HG03139 (cell line): Measurements from ENCODE around the gene BRIP1.
"Not testable (repeated sequence)": the region's sequence is repeated elsewhere in the genome, so short reads cannot be mapped to it uniquely, and the experiment has no call there.

Experiments
- ATAC-seq: cut with Tn5 transposase; IDR thresholded peaks from one replicate; pipeline ENCODE4 v1.9.1; 2021; ENCODE audit not compliant: unreplicated experiment

Gene BRIP1

DNA sequence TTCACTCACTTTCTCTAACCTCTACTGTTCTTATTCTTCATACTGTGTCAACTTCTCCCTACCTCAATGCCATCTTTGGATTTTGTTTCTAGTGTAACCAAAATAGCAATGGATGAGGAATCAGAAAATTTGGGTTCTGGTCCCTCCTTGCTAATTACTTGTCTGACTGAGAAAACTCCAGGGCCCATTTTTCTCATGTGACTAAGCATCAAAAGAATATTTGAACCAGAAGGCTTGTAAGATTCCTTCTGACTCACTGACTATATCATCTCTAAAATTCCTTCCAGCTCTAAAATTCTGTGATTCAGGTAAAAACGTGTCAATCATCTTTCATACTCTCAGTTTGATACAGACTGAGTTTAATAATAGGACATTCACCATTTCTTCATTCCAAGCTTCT is 57.9 kb downstream of the BRIP1 start:
- ATAC-seq: no peak

DNA sequence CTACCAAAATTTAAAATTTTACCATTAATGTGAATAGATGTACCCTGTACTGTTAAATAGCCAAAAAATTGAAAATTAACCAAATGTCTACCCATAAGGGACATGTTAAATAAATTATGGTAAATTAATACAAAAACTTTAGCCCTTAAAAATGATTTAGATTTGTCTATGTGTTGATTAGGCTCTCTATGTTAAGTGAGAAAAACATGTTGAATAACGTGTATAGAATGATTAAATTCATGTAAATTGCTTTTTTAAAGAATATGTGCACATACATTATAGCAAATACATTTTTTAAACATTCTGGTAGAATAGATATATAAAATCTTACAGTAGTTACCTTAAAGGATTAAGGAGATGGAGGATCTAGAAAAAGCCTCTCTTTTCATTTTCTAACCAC is 59.5 kb downstream of the BRIP1 start:
- no peak for ATAC-seq

DNA sequence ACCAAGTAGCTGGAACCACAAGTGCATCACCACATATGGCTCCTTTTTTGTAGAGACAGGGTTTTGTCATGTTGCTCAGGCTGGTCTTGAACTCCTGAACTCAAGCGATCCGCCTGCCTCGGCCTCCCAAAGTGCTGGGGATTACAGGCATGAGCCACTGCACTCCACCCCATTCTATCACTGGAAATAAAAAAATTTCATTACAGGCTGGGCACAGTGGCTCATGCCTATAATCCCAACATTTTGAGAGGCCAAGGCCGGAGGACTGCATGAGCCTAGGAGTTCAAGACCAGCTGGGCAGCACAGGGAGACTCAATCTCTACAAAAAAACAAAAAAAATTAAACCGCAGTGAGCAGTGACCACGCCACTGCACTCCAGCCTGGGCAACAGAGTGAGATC is 60.1 kb downstream of the BRIP1 start:
- ATAC-seq: no peak

DNA sequence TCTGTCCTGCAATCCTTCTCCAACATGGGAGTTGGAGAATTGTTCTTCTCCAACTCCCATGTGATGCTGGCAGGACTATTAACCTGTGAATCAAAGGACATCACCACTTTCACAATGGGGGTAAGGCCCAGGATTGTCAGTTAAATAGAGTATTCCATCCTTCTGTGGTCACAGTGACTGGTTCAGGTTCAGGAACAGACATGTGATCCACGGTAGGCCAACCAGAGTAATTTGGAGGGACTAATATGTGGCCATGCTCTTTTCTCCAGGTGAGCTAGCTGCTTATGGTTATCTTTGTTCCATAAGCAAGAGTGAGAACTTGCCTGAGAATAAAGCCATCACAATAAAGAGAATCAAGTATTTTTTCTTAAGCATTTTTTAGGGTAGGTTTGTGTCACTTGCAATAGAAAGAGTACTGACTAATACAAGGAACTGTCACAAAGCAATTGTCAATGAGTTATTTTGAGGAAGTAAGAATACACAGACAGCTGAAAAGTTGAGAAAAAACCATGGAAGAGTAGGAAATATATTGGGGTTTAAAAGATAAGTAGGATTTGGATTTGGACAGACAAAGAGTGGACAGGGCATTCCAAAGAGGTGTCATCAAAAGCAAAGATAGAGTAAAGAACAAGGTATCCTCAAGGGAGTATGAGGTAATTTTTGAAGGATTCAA is 63.4 kb downstream of the BRIP1 start:
- ATAC-seq: no peak

DNA sequence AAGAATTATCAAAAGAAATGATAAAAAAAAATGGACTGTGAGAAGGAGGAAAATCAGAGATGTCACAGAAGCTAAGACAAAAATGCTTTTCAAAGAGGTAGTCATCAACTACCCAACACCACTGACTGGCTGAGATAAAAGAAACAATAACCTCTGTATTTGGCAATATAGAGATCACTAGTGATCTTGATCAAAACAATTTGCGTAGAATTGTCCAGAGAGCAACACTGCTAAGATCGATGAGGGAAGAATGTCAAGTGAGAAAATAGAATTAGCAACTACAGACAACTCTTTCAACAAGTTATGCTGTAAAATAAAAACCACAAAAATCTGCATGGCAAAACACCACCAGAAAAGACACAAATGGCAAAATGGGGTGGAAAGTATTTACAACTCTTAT is 66.0 kb downstream of the BRIP1 start:
- ATAC-seq: no peak

DNA sequence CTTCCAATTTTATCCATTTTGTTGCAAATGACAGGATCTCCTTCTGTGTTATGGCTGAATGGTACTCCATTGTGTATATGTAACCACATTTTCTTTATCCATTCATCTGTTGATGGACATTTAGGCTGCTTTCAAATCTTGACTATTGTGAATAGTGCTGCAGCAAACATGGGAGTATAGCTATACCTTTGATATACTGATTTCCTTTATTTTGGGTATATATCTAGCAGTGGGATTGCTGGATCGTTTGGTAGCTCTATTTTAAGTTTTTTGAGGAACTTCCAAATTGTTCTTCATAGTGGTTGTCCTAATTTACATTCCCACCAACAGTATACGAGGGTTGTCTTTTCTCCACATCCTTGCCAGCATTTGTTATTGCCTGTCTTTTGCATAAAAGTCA is 67.8 kb downstream of the BRIP1 start:
- no peak for ATAC-seq

DNA sequence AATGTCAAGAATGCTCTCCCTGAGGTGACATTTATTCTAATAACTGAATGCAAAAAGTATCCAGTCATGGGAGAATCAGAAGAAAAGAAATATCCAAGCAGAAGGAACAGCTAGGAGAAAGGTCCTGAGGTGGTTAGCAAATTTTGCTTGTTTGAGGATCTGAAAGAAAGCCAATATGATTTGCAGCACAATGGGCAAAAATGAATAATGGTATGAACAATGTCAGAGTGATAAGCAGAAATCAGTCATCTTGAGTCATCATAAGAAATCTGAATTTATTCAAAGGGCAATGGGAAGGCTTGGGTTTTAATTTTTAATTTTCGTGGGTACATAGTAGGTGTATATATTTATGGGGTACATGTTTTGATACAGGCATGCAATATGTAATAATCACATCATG is 68.5 kb downstream of the BRIP1 start:
- ATAC-seq: no peak

DNA sequence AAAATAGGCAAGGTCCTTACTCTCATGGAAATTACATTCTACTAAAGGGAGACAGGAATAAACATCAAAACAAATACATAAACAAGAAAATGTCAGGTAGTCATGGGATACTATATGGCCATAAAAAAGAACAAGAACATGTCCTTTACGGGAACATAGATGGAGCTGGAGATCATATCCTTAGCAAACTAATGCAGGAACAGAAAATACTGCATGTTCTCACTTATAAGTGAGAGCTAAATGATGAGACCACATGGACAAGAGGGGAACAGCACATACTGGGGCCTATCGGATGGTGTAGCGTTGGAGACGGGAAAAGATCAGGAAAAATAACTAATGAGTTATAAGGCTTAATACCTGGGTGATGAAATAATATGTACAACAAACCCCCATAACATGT is 69.1 kb downstream of the BRIP1 start:
- no peak for ATAC-seq

DNA sequence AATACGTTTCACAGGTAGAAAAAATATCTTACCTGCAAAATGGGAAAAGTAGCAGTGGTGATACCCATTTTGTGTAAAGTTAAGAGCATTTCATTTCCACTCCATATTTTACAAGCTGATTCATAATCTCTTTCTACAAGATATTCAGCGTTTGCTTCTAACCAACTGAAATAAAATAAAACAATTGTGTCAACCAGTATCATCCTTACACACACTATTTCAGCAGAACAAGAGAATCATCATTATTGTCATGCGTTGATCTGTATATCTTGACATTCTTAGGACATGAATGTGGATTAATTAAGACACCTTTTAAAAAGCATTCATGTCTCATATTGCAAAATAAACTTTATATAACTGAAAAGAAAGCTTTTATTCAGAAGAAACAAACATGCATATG is 69.8 kb downstream of the BRIP1 start:
- ATAC-seq: no peak

DNA sequence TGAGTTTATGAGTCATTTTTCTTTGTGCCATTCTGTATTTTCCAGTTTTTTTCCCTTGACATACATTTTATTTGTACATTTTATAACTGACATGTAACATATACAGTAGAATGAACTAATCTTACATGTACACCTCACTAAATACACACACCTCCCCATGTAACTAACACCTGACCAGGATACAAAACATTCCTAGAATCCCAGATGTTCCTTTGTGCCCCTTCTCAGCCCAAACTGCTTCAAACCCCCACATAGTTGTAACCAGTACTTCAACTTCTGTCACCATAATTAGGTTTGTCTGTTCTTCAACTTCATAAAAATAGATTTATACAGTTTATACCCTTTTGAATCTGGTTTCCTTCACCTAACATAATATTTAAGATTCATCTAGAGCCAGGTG is 73.5 kb downstream of the BRIP1 start:
- no peak for ATAC-seq

DNA sequence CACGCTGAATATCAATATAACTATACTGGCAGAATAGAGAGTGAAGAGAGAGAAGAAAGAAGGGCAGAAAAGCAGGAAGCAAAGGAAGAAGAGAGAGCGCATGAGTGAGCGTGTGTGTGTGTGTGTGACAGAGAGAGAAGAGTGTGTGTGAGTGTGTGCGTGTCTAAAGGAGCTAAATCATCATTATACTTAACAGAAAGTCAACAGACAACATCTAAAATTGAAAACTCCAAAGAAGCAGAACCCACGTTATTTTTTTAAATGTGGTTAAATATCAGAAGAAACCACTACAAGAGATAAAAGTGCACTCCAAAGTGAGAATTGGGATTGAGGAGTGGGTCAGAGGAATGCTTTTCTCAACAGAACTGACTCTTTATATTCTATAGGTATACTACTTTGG is 77.2 kb downstream of the BRIP1 start:
- no peak for ATAC-seq

DNA sequence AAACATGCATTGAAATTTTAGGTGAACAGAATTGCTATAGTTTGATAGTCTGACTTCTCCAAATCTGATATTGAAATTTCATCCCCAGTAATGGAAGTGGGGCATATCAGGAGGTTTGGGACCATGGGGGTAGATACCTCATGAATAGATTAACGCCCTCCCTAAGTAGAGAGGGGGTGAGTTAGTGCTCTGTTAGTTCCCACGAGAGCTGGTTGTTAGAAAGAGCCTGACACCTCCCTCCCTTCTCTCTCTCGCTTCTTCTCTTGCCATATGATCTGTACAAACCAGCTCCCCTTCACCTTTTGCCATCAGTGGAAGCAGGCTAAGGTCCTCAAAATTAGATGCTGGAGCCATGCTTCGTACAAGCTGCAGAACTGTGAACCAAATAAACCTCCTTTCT is 78.8 kb downstream of the BRIP1 start:
- no peak for ATAC-seq

DNA sequence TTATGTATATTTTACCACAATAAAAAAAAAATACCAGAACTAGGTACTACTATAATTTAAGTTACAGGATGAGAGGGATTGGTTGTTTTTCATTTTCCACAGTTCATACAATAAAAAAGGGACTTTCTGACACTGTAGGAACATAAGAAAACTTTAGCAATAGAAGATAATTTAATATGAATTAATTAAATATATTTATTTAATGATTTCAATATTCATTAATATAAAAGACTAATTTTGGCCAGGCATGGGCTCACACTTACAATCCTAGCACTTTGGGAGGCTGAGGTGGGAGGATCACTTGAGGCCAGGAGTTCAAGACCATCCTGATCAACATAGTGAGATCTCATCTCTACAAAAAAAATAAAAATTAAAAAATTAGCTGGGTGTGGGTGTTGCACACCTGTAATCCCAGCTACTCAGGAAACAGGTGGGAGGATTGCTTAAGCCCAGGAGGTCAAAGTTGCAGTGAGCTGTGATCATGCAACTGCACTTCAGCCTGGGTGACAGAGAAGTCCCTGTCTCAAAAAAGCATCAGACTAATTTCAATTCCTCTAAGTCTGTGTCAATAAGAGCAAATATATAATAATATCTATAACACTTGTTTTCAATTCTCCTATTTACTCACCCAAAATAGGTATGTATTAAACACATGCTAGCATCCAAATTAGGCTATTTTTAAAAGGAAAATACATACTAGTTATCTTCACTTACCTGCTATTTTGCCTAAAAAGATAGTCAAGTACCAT is 79.6 kb downstream of the BRIP1 start:
- no peak for ATAC-seq

DNA sequence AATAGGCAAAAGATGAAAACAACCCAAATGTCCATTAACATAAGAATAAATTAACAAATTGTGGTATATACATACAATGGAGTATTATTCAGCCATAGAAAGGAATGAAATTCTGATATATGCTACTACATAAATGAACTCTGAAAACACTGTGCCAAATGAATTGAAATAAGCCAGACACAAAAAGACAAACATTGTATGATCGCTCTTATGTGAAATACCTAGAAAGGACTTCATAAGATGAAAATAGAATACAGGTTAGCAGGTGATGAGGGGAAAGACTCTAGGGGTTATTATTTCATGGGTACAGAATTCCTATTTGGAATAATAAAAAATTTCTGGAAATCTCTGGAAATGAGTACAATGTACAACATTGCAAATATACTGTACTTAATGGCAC is 80.2 kb downstream of the BRIP1 start:
- no peak for ATAC-seq

DNA sequence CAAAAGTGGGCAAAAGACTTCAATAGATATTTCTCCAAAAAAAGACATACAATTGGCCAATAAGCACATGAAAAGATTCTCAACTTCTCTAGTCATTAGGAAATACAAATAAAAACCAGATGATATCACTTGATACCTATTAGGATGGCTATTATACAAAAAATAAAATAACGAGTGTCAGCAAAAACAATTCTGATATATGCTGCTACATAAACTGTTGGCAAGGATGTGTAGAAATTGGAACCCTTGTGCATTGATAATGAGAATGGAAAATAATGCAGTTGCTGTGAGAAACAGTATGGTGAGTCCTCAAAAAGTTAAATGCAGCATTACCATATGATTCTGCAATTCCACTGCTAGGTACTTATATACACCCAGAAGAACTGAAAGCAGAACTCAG is 80.6 kb downstream of the BRIP1 start:
- no peak for ATAC-seq

DNA sequence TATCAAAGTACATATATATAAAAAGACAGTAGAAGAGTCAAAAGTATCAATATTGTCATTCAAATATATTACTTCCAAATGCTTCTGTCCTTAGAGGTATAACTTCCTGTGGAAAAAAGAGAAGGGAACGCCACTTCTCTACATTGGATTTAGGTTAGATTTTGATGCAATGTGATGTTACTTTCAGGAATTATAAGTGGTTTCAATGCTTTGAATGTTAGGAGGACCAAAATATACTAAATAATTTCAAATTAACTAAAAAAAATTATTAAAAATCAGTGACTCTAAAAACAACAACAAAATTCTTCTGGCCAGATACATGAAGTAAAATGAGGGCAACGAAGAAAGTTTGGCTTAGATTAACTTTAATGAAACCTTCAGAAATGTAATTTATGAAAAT is 88.0 kb downstream of the BRIP1 start:
- no peak for ATAC-seq

DNA sequence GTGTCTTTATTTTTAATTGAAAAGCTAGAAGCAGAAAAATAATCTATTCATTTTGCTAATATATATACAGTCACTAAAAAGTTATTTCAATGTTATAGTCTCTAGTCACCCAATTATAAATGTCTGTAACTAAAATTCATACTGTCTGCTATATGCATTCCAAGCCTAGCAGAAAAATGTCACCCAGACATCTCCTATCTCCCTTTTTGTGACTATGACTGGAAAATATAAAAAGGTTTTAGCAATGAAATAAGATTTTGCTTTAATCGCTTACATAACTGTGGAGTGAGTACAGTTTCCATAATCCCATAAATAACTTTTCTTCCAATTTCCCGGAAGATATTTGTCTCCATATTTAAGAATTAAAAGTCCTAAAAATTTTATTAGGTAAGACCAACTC is 88.6 kb downstream of the BRIP1 start:
- no peak for ATAC-seq

DNA sequence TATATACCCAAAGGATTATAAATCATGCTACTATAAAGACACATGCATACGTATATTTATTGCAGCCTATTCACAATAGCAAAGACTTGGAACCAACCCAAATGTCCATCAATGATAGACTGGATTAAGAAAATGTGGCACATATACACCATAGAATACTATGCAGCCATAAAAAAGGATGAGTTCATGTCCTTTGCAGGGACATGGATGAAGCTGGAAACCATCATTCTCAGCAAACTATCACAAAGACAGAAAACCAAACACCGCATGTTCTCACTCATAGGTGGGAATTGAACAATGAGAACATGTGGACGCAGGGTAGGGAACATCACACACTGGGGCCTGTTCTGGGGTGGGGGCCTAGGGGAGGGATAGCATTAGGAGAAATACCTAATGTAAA is 89.2 kb downstream of the BRIP1 start:
- ATAC-seq: not testable (repeated sequence)

DNA sequence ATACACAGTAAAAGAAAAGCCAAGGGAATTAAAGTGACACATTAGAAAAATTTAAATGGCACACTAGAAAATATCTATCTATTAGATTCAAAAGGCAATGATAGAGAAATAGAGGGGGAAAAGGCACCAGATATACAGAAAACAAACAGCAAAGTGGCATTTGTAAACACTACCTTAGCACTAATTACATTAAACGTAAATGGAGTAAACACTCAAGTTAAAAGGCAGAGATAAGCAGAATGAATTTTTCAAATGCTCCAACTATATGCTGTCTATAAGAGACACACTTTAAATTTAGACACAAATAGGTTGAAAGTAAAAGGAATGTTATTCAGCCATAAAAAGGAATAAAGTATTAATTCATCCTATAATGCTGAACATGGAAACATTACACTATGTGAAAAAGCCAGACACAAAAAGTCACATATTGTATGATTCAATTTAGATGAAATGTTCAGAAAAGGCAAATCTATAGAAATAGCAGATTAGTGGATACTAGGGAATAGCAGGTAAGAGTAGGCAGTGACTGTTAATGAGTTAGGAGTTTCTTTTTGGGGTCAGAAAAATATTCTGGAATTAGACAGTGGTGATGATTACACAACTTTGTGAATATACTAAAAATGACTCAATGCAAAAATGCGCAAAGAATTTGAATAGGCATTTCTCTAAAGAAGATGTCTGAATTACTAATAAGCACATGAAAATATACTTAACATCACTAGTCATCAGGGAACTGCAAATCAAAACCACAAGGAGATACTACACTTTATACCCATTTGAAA is 92.4 kb downstream of the BRIP1 start:
- ATAC-seq: no peak

DNA sequence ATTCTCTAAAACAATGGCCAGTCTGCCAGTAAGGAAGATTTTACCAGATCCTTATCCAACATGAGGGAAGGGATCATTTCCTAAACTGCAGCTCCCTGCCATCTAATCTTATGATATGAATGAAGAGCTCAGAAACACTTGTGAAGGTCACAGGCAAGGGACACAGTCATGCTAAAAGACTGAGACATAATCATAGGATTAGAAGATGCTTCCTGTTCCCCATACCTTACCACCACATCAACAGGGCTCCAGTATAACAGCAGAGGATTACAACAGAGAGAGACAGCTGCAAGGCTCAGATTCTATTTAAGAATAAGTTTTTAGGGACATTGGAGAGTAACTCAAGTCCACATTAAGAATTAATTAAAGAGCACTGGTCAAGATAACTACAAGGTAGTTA is 93.3 kb downstream of the BRIP1 start:
- no peak for ATAC-seq

DNA sequence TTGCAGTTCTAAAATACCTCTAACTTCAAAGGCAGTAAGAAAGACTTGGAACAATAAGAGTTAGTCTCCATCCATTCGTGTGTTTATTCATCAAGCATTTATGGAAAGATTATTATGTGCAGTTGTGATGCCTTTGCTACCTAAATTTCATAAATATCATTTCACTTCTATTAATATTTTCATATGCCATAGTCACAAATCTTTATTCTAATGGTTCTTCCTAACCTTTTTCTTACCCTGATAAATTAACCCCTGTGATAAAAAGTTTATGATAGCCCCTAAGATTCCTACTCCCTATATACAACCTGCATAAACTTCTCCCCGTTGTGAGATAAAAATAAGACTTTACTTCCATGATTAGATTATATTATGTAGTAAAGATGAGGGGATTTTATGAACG is 94.9 kb downstream of the BRIP1 start:
- ATAC-seq: no peak

DNA sequence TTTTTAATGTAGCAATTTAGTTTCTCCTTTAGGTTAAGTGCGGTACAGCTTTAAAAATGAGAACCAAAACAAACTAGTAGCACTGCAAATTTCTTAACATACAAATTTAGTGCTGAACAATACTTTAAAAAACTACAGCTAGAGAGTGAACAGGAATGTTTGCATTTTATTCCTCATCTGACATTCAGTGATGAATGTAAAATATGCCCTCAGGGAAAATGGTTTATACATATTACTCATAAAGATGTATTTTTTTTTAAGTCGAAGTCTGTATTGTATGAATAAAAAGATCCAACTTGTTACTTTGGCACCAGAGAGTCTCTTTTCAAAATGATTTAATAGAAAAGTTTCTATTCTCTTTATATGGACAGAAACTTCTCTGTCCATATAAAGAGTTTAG is 96.8 kb downstream of the BRIP1 start:
- ATAC-seq: no peak
